PFSK-1 (cell line): ENCODE measurements around the gene JAG1.

Experiments
- FOXP2 ChIP-seq: optimal IDR thresholded peaks from 2 replicates; pipeline ENCODE3; 2011; ENCODE audit warnings: borderline replicate concordance, control low read depth, inconsistent platforms; ENCODE audit not compliant: insufficient read depth; ENCODE audit errors: extremely low read length, extremely low read depth
- POLR2AphosphoS5 ChIP-seq: IDR thresholded peaks from 2 replicates; pipeline ENCODE4 v1.6.1; 2012; ENCODE audit warnings: low read depth, mild to moderate bottlenecking, control low read depth, low read length, moderate library complexity
- SIN3A ChIP-seq: IDR thresholded peaks from 2 replicates; pipeline ENCODE4 v1.6.1; 2012; ENCODE audit warnings: mild to moderate bottlenecking, low read length, moderate library complexity, borderline replicate concordance; ENCODE audit not compliant: insufficient read depth
- TAF1 ChIP-seq: IDR thresholded peaks from 2 replicates; pipeline ENCODE4 v1.6.1; 2012; ENCODE audit warnings: low read length, control low read depth, borderline replicate concordance; ENCODE audit not compliant: insufficient read depth
- TF ChIP-seq, protein P1 (sequence below), 2 experiments: IDR thresholded peaks; 2 replicates each; pipeline versions ENCODE4 v1.6.1 to v1.8.0; 2011 to 2012; ENCODE audit warnings: low read depth in 2 of 2, low read length in 2 of 2, control low read depth in 1 of 2, inconsistent platforms in 1 of 2, mild to moderate bottlenecking in 1 of 2, moderate library complexity in 1 of 2; ENCODE audit not compliant: insufficient read depth in 1 of 2

The JAG1 gene

DNA sequence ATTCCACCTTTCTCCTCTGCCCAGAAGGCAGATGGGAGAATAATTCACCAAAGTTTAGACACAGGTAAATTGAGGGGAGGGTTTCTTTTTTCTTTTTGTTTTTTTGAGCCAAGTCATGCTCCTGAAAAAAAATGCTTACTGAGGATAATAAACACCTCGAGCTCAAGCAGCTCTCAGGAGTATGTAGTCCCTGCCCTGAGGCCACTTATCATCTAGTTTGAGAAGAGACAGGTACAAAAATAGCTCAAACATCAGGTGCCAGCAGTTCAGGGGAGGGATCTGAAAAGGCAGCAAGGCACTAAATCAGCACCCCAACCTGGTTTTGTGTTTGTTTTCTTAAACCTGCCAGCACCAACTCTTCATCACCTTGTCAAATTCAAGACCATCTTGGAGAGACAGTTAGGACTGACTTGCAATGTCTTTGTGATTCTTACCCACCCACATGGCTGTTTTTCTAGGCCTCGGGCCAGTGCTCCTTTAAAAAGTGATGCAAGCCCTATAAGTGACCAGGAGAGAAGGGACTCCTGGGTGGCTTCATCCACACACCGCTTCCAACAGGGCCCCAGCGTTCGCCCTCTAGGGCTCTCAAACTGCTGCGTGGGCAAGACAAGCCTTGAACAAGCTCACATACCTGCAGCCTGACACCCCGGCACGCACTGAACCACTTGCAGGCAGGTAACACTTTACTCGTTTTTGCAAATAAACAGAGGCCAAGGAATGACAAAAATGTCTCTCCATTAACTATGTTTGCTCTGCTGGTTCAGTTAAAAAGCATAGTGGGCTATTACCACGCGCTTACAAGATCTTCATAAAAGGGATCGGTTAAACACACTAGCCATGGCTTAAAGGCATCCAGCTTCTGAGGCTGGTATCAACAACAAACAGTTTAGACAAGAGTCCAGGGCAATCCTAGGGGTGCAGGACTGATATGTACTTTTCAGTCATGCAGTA is 13.9 kb downstream of the JAG1 start:
- TF ChIP-seq FOXP2 (no peak), TAF1 (no peak), SIN3A (no peak), POLR2AphosphoS5 (no peak)
- TF ChIP-seq, protein P1, sequence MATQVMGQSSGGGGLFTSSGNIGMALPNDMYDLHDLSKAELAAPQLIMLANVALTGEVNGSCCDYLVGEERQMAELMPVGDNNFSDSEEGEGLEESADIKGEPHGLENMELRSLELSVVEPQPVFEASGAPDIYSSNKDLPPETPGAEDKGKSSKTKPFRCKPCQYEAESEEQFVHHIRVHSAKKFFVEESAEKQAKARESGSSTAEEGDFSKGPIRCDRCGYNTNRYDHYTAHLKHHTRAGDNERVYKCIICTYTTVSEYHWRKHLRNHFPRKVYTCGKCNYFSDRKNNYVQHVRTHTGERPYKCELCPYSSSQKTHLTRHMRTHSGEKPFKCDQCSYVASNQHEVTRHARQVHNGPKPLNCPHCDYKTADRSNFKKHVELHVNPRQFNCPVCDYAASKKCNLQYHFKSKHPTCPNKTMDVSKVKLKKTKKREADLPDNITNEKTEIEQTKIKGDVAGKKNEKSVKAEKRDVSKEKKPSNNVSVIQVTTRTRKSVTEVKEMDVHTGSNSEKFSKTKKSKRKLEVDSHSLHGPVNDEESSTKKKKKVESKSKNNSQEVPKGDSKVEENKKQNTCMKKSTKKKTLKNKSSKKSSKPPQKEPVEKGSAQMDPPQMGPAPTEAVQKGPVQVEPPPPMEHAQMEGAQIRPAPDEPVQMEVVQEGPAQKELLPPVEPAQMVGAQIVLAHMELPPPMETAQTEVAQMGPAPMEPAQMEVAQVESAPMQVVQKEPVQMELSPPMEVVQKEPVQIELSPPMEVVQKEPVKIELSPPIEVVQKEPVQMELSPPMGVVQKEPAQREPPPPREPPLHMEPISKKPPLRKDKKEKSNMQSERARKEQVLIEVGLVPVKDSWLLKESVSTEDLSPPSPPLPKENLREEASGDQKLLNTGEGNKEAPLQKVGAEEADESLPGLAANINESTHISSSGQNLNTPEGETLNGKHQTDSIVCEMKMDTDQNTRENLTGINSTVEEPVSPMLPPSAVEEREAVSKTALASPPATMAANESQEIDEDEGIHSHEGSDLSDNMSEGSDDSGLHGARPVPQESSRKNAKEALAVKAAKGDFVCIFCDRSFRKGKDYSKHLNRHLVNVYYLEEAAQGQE (IDR thresholded peaks at IDR 0.05; ENCODE audit: insufficient read depth in 1 of 2, low read depth in 2 of 2, low read length in 2 of 2), result no peak

DNA sequence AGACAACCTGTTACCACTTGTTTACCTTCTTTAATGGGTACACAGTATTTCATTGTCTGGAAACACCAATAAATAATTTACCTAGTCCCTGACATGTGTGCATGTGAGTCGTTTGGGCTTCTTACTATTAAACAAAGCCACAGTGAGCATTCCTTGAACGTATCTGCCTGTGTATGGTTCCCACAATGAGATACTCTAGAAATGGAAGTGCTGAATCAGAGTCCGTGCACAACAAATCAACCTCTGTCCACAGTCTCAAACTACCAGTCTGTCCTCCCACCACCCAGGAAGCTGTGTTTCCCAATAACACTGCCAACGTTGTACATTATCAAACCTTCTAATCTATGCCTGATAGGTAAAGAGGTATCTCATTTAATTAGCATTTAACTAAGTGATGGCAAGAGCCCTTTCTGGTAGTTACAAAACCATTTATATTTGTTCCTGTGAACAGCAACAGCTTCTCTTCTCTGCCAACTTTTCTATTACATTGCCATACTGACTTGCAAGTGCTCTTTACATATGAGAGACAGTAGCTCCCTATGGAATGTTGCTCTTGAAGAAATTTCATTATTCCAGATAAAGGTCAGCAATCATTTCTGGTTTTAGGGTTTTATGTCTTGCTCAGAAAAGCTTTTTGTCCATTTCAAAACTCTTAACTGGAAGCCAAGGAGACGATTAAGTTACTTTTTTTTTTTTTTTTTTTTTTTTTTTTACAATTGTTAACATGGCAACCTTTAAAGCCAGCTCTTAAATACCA is 14.7 kb downstream of the JAG1 start:
- TF ChIP-seq SIN3A, result no peak
- TF ChIP-seq POLR2AphosphoS5, result no peak
- TF ChIP-seq FOXP2, result no peak
- no peak for TF ChIP-seq TAF1
- TF ChIP-seq, protein P1 (IDR thresholded peaks at IDR 0.05; ENCODE audit: insufficient read depth in 1 of 2, low read depth in 2 of 2, low read length in 2 of 2), result no peak

DNA sequence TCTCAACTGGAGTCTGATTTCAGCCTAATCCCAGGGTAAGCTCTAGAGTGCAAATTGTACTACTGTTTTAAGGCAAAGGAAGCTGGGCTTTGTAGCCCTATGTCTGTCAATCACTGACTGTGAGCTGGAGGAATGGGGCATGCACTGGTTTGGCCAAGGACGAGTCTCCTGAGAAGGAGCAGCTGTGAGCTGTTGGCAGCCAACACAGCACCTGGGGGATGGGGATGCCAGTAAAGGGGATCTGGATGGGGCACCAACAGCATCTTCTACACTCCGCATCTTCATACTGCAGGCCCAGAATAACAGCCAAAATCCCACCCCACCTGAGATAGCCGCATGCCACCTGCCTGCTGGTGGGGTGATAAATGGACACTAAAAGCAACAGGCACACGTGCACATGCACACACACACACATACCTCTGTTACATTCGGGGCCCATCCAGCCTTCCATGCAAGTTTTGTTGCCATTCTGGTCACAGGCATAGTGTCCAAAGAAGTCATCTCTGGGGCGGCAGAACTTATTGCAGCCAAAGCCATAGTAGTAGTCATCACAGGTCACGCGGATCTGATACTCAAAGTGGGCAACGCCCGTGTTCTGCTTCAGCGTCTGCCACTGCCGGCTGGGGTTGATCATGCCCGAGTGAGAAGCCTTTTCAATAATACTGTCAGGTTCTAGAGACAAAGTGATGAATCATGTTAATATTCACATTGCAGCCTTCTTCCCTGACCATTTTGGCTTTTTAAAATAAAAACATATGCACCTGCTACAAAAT is 15.6 kb downstream of the JAG1 start:
- no peak for TF ChIP-seq POLR2AphosphoS5
- TF ChIP-seq, protein P1 (IDR thresholded peaks at IDR 0.05; ENCODE audit: insufficient read depth in 1 of 2, low read depth in 2 of 2, low read length in 2 of 2), result no peak
- TF ChIP-seq TAF1, result no peak
- no peak for TF ChIP-seq FOXP2
- TF ChIP-seq SIN3A, result no peak

DNA sequence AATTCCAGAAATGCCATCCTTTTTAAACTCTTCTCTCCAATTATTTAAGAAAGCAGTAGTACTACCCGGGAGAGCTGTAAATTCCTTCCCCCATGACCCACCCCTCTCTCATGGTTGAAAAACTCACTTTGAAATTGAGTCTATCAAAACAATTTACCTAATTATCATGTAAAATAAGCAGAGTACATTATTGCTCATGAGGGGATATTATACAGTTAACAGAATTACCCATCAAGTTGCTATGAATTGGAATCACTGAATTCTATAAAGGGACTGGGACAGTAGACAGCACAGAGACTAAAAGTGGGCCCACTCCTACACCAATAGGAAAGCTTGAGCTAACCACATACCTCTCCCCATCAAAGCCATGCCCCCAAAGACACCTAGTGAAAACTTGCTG is 16.3 kb downstream of the JAG1 start:
- TF ChIP-seq, protein P1 (IDR thresholded peaks at IDR 0.05; ENCODE audit: insufficient read depth in 1 of 2, low read depth in 2 of 2, low read length in 2 of 2), result no peak
- TF ChIP-seq TAF1, result no peak
